HG02623 (cell line): ENCODE results near the gene CELSR1.

Experiments
- ATAC-seq: cut with Tn5 transposase; IDR thresholded peaks from one replicate; pipeline ENCODE4 v1.9.1; 2021; ENCODE audit warnings: moderate library complexity; ENCODE audit not compliant: unreplicated experiment

Gene CELSR1

GRCh38 chr22:46429325-46429853 is 108.0 kb downstream of the CELSR1 start:
- no peak for ATAC-seq

- no peak for ATAC-seq
Measured at GRCh38 chr22:46428602-46429324, 108.7 kb downstream of the CELSR1 start.

GRCh38 chr22:46428171-46428570 is 109.2 kb downstream of the CELSR1 start:
- ATAC-seq, result no peak

GRCh38 chr22:46425016-46425415 is 112.4 kb downstream of the CELSR1 start:
- no peak for ATAC-seq

- ATAC-seq, result no peak
Measured at GRCh38 chr22:46424496-46424895, 112.9 kb downstream of the CELSR1 start.

- ATAC-seq, result no peak
Measured at GRCh38 chr22:46422896-46423295, 114.5 kb downstream of the CELSR1 start.

- ATAC-seq, result no peak
Measured at GRCh38 chr22:46421267-46421666, 116.2 kb downstream of the CELSR1 start.

GRCh38 chr22:46419754-46420571 is 117.5 kb downstream of the CELSR1 start:
- no peak for ATAC-seq

GRCh38 chr22:46418827-46419226 is 118.6 kb downstream of the CELSR1 start:
- ATAC-seq, result no peak

GRCh38 chr22:46417769-46418168 is 119.7 kb downstream of the CELSR1 start:
- no peak for ATAC-seq

GRCh38 chr22:46416891-46417580 is 120.4 kb downstream of the CELSR1 start:
- no peak for ATAC-seq

GRCh38 chr22:46416520-46416871 is 120.9 kb downstream of the CELSR1 start:
- no peak for ATAC-seq

- ATAC-seq, result no peak
Measured at GRCh38 chr22:46415776-46416519, 121.5 kb downstream of the CELSR1 start.

- no peak for ATAC-seq
Measured at GRCh38 chr22:46414704-46415103, 122.7 kb downstream of the CELSR1 start.

- no peak for ATAC-seq
Measured at GRCh38 chr22:46413725-46414379, 123.6 kb downstream of the CELSR1 start.

- ATAC-seq, result no peak
Measured at GRCh38 chr22:46411347-46411746, 126.1 kb downstream of the CELSR1 start.

- no peak for ATAC-seq
Measured at GRCh38 chr22:46410291-46410808, 127.1 kb downstream of the CELSR1 start.

- ATAC-seq, result no peak
Measured at GRCh38 chr22:46409631-46410210, 127.7 kb downstream of the CELSR1 start.

- ATAC-seq, result no peak
Measured at GRCh38 chr22:46408568-46409506, 128.6 kb downstream of the CELSR1 start.
